ENCODE data around the gene DPM2. TPM values are rescaled to one million over a fixed set of nuclear protein-coding genes. Genes with fewer than 3 reads are reported as not detected.
A peak's percentile ranks its signal among the peaks of the same experiment; 100 is the strongest.

Gene DPM2
- total RNA-seq, 1 donor from 2014 or later: 14.0 TPM

DNA sequence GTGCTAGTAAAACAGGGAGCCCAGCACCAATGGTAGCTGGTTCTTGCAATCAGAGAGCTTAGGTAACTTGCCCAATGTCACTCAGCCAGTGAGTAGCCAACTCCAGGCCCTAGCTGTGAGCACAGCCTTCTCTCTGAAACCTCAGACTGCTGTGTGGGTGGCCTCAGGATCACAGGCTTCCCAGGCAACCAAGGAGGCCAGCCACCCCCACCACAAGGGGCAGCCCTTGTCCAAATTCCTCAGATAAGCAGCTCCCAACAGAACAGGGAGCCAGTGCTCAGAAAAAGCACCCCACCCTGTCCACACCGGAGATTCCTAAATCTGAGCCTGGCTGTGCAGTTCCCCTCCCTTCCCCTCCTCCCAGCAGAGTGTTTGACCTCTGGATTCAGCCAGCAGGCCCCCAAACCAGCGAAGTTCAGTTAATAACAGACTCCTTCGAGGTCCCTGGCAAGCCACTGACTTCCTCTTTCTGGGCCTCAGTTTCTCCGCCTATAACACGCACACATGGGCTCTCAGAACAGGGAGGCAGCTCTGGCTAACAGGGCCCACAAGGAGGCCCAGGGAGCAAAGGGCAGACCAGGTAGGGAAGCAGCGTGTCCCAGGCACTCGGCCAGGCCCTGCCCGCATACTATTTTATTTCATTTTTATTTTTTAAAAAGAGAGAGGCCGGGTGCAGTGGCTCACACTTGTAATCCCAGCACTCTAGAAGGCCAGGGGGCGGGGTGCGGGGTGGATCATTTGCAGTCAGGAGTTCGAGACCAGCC is 40.4 kb upstream of the DPM2 start:
- Histone ChIP-seq H3K36me3 (no peaks in the 10 kb centered on the region), H3K4me3 (peak overlapping the region; percentile 91), H3K27ac (replicated peaks) (peak overlapping the region; percentile 95), H3K27me3 (ENCODE audit: low read depth) (no peaks in the 10 kb centered on the region), H3K4me1 (peaks cover 92% of the 10 kb centered on the region), H3K9me3 (replicated peaks) (no peaks in the 10 kb centered on the region)
- peak; percentile 70 for DNase-seq
- peak; percentile 29 for TF ChIP-seq CTCF (IDR thresholded peaks at IDR 0.05; ENCODE audit: borderline replicate concordance)
- intact Hi-C loops (cut with micrococcal nuclease): no loop called here

DNA sequence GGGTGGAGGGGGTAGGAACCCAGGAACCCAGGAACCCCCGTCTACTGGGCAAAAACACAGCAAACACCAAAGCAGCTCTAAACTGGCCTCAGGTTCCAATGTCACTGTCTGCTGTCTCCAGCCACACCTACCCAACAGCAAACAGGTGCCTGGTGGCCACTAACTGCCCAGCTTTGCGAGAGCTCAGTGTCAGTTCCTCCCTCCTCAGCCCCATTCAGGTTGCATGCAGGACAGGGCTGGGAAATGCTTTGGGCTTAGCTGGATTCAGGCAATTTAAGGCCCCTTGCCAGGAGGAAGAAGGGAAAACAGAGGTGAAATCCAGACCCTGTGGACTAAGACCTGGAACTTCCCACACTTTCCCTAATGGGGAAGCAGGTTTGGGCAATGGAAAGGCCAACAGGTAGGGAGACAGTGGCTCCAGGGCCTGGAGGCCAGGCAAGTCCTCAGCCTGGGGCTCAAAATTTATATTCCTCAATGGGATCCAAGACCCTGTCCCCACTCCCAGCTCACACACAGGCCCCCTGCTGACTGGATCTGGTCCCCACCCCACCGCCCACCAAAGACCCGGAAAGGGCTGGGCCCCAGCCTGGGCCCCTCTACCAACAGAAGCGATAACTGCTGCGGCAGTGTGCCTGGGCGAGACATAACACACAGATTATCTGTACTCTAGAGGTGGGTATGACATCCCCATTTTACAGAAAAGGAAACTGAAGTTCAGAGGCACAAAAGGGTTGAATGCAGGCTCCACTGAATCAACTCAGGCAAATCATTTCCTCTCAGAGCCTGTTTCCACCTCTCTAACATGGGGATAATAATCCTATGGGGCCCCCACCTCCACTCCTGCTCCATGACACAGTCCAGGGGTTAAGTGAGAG is 39.6 kb upstream of the DPM2 start:
- no peak for TF ChIP-seq CTCF (IDR thresholded peaks at IDR 0.05; ENCODE audit: borderline replicate concordance)
- Histone ChIP-seq H3K27ac (replicated peaks) (peak overlapping the region; percentile 95), H3K9me3 (replicated peaks) (no peaks in the 10 kb centered on the region), H3K27me3 (ENCODE audit: low read depth) (no peaks in the 10 kb centered on the region), H3K36me3 (no peaks in the 10 kb centered on the region), H3K4me3 (peak overlapping the region; percentile 91), H3K4me1 (peaks cover 92% of the 10 kb centered on the region)
- DNase-seq: no peak
- intact Hi-C loops (cut with micrococcal nuclease): no loop called here

DNA sequence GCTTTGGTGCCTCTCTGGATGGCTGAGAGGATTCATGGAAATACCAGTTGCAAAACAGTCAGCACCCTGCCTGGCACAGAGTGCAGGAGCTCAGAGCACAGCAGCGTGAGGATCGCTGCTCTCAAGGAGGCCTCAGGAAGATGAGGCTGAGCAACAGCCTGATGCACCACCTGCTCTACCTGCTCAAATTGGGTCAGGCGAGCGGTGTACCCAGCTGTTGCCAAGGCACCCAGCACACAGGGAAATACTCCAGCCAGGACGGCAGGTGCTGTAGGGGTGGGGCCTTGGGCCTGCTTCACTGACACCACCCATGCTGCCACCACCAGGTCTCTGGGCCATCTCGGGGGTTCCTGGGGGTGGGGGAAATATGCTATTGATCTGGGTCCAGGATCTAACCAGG is 38.8 kb upstream of the DPM2 start:
- no peaks in the 10 kb centered on the region for H3K9me3 ChIP-seq (replicated peaks)
- intact Hi-C loops (cut with micrococcal nuclease): no loop called here
- peaks cover 92% of the 10 kb centered on the region for H3K4me1 ChIP-seq
- TF ChIP-seq CTCF (IDR thresholded peaks at IDR 0.05; ENCODE audit: borderline replicate concordance): no peak
- H3K36me3 ChIP-seq: no peaks in the 10 kb centered on the region
- peak overlapping the region; percentile 95 for H3K27ac ChIP-seq (replicated peaks)
- no peak for DNase-seq
- peak overlapping the region; percentile 91 for H3K4me3 ChIP-seq
- H3K27me3 ChIP-seq (ENCODE audit: low read depth): no peaks in the 10 kb centered on the region

DNA sequence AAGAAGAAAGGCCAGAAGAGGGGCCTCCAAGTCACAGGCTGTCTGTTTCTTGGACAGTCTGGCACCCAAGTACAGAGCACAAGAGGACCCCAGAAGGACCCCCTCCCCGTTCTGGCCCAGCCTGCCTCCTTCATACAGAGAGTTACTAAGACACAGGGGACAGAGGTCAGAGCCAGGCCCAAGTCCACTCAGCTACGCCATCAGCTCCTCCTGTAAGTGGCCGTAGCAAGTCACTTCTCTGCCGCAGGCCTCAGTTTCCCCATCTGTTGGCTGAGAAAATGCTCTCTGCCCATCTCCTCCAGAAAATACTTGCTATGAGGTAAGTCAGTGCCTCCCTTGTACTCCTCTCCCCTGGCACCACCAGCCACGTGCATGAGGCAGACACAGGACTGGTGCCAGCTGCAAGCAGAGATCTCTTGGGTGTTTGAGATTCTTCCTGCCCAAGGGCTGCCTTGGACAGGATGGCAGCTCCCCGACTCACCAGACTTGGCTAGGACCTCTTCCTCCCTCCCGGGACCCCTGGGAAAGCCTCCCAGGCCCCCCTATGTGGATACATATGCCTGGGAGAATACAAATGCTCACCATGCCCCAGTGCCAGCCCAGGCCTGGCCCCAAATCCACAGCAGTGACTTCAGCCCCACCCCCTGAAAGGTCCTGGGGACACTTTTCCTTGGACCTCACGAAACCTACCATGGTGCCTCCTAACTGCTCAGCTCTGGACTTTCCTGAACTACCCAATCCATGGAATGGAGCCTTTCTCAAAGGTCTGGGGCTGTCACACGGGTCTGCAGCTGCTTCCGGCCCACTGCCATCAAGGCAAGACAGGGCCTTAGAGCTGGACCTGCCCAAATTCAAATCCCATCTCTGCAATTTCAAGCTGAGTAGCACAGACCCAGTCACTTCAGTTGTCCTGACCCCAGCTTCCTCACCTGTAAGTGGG is 38.0 kb upstream of the DPM2 start:
- Histone ChIP-seq H3K4me1 (peaks cover 97% of the 10 kb centered on the region), H3K27me3 (ENCODE audit: low read depth) (no peaks in the 10 kb centered on the region), H3K36me3 (no peaks in the 10 kb centered on the region), H3K9me3 (replicated peaks) (no peaks in the 10 kb centered on the region), H3K4me3 (peak overlapping the region; percentile 11), H3K27ac (replicated peaks) (peak overlapping the region; percentile 95)
- no peak for DNase-seq
- no peak for TF ChIP-seq CTCF (IDR thresholded peaks at IDR 0.05; ENCODE audit: borderline replicate concordance)
- intact Hi-C loops (cut with micrococcal nuclease): no loop called here

- H3K4me1 ChIP-seq: peaks cover 100% of the 10 kb centered on the region
- no peaks in the 10 kb centered on the region for H3K9me3 ChIP-seq (replicated peaks)
- no peak for TF ChIP-seq CTCF (IDR thresholded peaks at IDR 0.05; ENCODE audit: borderline replicate concordance)
- H3K27ac ChIP-seq (replicated peaks): peak overlapping the region; percentile 95
- DNase-seq: no peak
- no peaks in the 10 kb centered on the region for H3K36me3 ChIP-seq
- H3K4me3 ChIP-seq: peak overlapping the region; percentile 11
- intact Hi-C loops (cut with micrococcal nuclease): no loop called here
- no peaks in the 10 kb centered on the region for H3K27me3 ChIP-seq (ENCODE audit: low read depth)
These were observed 37.2 kb upstream of the DPM2 start for GRCh38 chr9:127974769-127975261.
